GM21390 (cell line): ENCODE measurements around the gene MYL12A.
"Not testable (repeated sequence)": the region's sequence is repeated elsewhere in the genome, so short reads cannot be mapped to it uniquely, and the experiment has no call there.

Source experiments
- ATAC-seq: cut with Tn5 transposase; IDR thresholded peaks from one replicate; pipeline ENCODE4 v1.9.1; 2021; ENCODE audit not compliant: unreplicated experiment

MYL12A gene

GRCh38 chr18:3247240-3248061 is at the start of gene MYL12A:
MYL12A (plus strand) TSS chr18:3247801; CDS start chr18:3253248, 5,447 bp downstream.
- peak; percentile 79 for ATAC-seq

- not testable (repeated sequence) for ATAC-seq
Measured at GRCh38 chr18:3198260-3198860, 49.2 kb upstream of the MYL12A start.

GRCh38 chr18:3199942-3200645 is 47.5 kb upstream of the MYL12A start:
- ATAC-seq, result no peak

- ATAC-seq, result no peak
Measured at GRCh38 chr18:3205239-3205638, 42.4 kb upstream of the MYL12A start.

- no peak for ATAC-seq
Measured at GRCh38 chr18:3207565-3207964, 40.0 kb upstream of the MYL12A start.

GRCh38 chr18:3209859-3210569 is 37.6 kb upstream of the MYL12A start:
- peak; percentile 50 for ATAC-seq

- ATAC-seq, result no peak
Measured at GRCh38 chr18:3211236-3211992, 36.2 kb upstream of the MYL12A start.

- no peak for ATAC-seq
Measured at GRCh38 chr18:3212657-3213056, 34.9 kb upstream of the MYL12A start.

GRCh38 chr18:3213300-3214059 is 34.1 kb upstream of the MYL12A start:
- ATAC-seq, result no peak

GRCh38 chr18:3214855-3215637 is 32.6 kb upstream of the MYL12A start:
- no peak for ATAC-seq

- ATAC-seq, result no peak
Measured at GRCh38 chr18:3216987-3217386, 30.6 kb upstream of the MYL12A start.

GRCh38 chr18:3217948-3218647 is 29.5 kb upstream of the MYL12A start:
- ATAC-seq, result no peak

- ATAC-seq, result no peak
Measured at GRCh38 chr18:3218819-3219218, 28.8 kb upstream of the MYL12A start.

- no peak for ATAC-seq
Measured at GRCh38 chr18:3219241-3219630, 28.4 kb upstream of the MYL12A start.

- no peak for ATAC-seq
Measured at GRCh38 chr18:3219631-3220335, 27.8 kb upstream of the MYL12A start, which contains the start of gene MYOM1. MYOM1 (minus strand) TSS chr18:3219968; CDS start chr18:3215223, 4,745 bp downstream.

GRCh38 chr18:3220868-3221267 is 26.7 kb upstream of the MYL12A start:
- not testable (repeated sequence) for ATAC-seq

- ATAC-seq, result no peak
Measured at GRCh38 chr18:3221496-3221895, 26.1 kb upstream of the MYL12A start.

GRCh38 chr18:3223356-3223755 is 24.2 kb upstream of the MYL12A start:
- no peak for ATAC-seq
